ENCODE results near the gene NOS1AP.

NOS1AP gene

DNA sequence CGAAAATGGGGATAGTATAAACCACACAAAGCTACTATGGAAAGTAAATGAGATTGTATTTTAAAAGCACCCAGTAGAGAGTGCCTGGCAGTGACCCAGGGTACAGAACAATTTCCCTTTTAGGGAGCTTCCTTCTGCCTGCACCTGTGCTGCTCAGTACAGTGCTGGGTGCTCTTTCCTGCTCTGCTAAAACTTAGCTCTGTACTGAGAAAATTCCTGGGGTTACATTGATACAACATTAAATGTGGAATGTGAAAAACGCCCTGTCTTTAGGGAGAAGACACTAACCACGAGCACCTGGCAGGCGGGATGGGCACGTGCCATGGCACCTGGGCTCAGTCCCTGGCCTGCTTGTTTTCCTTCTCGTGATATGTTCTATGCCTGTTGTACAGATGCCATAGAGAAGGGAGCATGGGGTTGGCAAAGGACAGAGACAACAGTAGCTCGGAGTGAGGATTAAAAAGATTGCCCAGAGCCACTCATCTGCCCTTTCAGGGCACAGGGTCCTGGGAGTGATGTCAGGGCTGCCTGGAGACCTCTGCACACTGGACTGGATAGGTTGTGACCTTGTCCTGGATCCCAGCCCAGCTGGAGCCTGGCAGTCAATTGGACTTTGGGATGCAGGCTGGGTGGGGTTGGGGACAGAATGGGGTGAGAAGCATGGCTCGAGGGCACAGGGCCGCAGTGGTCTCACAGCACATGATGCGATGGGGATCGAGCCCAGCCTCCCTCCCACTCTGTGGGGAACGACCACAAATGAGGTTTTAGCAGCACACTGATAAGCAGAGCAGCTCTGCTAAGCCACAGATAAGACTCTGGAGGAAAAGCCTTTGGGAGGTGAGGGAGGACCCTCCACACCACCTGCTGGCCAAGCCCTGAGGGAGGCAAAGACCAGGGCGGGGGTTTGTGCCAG, 302.9 kb downstream of the NOS1AP start:
- FAIRE-seq: no peak

DNA sequence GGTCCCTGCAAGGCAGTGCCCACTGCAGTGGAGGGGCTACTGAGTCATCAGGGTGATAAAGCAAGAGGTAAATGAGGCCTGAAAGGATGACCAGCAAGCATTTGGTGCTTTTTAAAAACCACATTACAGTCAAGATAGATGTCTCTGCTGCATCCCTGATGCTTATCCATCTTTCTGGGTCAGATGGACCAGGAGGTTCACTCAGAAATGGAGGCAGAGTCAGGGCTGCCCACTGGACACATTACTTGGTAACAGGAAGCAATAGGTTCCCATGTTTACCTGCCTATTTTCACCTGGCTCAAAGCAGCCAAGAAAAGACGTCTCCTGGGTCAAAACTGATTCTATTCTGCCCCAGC, 303.6 kb downstream of the NOS1AP start:
- FAIRE-seq: no peak

DNA sequence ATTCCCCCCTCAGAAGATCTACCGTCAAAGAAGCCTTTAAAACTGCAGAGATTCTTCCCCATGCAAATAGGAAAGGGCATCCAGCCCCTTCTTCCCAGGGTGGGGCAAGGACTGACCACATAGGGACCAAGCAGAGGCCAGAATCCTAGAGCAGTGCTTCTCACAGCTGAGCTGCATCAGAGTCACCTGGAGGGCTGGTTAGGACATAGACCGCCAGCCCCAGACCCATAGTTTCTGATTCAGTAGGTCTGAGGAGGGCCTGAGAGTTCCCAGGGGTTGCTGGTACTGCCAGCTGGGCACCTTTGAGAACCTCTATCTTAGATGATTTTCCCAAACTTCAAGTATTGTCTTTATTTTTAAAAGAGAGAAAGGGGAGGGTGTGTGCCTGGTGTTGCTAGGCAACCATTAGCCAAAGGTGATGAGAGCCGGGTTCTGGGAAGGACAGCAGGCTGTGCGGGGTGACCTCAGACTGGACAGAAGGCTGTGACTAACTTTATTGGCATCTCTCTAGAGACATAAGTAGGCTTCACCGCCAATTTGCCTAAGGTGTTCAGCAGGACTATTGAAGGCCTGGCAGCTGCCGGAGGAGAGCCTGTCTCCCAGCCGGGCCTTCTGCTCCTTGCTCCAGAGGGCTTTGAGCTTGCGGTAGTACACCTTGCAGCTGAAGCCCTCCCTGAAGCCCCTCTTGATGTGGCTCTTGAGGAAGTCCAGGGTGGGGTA, 304.2 kb downstream of the NOS1AP start:
- FAIRE-seq: no peak

DNA sequence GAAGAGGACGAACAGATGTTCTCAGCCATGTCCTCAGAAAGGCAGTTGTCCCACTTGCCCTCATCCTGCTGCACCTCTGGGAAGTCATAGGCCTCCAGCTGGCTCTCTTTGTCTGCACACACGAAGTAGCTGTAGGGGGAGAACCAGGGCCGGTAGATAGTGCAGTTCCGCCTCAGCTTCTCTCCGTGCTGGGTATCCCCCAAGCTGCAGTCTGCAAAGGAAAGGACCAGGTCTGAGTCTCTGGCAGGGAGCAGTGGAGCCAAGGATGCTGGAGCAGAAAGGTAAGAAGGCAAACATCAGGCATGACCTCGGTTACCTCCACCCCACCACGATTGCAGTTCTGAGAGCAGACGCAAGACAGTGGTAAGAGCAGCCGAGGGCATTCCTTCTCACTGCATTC, 304.9 kb downstream of the NOS1AP start:
- no peak for FAIRE-seq

DNA sequence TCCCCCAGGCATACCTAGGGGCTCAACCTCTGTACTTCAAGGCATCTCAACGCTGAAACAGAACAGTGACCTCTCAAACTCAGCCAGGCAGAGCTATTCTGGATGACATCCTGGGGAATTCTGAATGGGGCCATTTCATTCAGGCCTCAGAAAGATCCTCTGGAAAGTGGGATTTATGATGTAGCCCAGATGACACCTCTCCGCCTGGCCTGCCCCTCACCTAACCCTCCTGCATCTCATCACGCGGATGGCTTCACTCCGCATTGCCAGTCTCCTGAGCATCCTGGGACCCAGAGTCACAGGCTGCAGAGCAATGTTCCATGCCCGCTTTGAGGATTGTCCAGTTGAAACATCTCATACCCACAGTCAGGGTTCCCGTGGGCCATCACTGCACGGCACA, 306.0 kb downstream of the NOS1AP start:
- FAIRE-seq: no peak

DNA sequence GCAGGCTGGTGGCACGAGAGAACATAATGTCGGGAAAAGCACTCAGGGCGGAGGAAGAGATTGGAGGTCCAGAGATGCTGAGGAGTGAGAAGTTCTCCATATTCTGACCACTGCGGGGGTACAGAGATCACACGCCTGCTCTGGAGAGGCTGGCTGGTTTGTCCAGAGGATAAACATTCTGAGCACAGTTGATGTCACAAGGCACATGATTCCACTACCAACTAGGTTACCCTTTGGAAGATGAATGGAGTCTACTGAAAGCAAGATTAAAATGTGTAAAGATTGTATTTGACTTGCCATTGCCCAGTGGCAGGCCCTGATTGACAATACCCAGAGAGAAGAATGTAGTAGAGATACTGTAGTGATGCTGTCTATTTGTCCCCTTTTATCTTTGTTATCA, 307.2 kb downstream of the NOS1AP start, which contains the start of gene SPATA46:
Gene SPATA46, minus strand, starts transcription at position 164 of the 400 bp plus-strand sequence. Its CDS starts 64 bp downstream, at position 100.
- no peak for FAIRE-seq

DNA sequence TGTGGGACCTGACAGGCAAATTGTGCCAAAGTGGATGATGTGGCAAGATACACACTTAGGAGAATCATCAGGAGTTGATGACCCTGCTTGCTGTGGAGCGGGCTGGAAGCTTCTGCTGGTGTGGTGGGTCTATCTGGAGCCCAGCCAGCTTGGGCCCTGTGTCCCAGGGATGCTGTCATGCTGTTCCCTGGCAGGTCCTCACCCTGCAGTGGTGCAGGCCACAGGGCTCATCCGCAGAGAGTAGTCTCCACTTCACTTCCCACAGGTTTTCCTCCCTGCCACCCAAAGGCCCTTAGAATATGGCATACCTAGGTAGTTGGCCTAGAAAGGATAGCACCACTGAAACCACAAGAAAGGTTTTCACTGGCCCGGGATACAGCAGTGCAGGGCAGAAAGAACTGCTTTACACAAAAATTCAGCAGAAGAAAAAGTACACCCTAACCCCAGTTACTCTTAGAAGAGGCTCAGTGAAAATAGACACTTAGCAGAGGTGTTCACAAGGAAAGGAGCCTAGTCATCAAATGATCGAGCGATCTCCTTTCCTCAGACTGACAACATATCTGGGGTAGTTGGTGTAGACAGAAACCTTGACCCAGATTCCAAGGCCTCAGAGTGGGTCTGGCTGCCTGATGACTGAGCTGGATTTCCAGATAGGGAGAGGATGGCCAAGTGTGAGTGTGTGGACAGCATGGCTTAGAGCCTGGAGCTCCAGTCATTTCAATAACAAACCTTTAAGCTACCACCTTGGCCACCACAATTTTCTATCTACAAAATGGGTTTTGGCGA, 310.8 kb downstream of the NOS1AP start:
- no peak for FAIRE-seq

DNA sequence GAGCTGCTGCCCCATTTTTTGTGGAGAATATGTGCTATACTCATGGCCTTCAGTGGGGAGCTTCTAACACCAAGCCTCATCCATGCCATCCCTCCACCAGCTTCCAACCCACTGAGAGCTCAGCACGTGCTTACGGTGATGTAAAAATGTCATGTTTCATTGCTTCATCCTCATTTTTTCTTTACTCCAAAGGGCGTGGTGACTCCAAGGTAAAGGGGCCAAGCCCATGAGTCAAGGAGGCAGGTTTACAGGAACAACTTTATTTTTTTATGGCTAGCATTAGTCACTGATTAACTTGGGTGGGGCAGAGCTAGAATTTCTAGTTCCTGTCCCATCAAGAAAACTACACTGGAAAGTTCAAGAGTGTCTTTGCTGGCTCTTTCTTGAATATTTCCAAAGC, 311.9 kb downstream of the NOS1AP start, which contains the start of gene C1orf226:
Gene C1orf226, plus strand, starts transcription at position 346 of the 400 bp plus-strand sequence. CDS start 174 bp downstream, outside the sequence.
- no peak for FAIRE-seq

DNA sequence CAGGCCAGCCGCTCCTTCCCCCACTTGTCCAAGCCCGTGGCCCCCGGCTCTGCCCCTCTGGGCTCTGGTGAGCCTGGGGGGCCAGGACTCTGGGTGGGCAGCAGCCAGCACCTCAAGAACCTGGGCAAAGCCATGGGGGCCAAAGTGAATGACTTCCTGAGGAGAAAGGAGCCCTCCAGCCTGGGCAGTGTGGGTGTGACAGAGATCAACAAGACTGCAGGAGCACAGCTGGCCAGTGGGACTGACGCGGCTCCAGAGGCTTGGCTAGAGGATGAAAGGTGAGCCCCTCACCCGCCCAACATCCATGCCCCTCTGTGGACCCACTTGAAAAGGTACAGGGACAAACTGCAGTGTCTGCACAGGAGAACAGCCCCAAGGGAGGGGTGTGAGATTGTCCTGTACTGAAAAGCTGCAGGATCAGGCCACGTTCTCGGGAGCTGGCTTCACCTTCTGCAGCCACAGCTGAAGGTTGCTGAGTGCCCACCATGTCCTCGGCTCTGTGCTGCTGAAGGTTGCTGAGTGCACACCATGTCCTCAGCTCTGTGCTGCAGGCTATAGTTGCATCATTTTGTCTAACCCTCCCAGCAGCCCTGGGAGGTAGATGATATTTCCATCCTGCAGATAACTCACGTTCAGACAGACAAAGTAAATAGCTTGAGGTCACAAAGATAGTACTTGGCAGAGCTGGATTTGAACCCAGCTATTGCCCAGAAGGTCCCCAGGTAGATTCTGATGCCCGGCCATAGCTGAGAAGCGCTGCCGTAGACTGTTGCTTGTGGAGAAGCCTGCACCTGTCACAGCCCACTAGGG, 312.7 kb downstream of the NOS1AP start:
- FAIRE-seq: no peak

DNA sequence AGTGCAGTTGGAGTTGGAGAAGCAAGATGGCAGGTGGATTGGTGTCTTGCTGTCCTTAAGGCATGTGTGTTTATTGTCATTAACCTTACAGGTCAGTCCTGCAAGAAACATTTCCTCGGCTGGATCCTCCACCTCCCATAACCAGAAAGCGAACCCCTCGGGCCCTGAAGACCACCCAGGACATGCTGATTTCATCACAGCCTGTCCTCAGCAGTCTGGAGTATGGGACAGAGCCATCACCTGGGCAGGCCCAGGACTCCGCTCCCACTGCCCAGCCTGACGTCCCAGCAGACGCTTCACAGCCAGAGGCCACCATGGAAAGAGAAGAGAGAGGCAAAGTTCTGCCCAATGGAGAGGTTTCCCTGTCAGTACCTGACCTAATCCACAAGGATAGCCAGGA, 313.6 kb downstream of the NOS1AP start:
- no peak for FAIRE-seq

DNA sequence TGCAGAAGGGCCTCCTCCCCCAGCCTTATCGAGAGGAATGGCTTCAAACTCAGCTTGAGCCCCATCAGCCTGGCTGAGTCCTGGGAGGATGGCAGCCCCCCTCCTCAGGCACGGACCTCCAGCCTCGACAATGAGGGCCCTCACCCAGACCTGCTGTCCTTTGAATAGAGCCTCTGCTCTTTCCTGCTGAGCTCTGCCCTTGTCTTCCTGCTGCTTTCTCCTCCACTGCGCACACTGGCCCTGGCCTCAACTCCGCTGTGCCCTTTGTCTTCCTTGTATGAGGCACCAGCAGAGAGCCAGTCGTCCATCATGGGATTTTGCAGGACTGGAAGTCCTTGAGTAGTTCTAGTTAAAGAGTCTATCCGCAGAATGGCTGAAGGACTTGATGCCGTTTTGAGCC, 314.0 kb downstream of the NOS1AP start:
- no peak for FAIRE-seq

DNA sequence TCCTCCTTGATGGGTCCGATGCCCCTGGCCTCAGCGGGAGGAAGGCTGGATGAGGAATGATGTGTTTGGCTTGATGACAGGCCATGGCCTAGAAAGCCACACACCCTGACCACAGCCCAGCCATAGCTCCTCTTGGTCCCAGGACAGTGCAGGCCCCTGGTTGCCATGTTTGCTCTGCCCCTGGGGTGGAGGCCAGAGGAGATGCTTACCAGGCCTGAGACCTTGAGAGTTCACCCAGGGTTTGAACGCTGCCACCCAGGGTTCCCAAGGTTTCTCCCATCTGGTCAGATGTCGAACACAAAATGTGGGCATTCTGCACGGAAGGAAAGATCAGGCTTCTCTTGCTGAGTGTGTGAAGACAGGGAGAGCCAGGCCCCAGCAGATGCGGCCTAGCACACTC, 314.6 kb downstream of the NOS1AP start:
- FAIRE-seq: no peak

DNA sequence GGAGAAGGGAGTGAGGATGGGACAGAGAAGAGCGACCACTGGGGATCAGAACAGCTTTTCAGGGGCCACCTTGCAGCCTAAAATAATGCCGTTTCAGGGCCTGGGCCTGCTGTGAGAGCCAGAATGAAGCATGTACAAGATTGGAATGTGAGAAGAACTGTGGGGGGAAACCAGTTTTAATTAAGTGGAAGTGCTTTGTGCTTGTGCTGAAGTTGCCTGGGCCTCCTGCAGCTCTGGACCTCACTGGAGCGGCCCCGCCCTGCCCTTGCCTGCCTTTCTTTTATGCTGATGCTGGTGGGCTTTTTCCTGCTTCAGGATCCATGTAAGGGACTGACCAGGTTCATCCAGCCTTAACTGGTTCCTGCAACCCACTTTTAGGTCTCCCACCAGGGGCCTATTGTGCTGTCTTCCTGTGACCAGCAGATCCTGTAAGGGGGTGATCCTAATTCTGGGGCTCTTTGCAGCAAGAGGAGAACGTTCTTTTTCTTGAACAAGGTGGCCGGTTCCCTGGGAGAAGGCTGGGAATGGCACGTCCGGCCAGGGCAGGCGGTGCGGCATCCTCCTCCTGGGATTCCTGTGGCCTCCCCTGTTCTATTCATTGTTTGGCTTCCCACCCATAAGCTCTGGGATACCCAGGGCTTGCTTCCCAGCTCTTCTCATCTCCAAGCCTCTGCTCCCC, 315.2 kb downstream of the NOS1AP start:
- FAIRE-seq: no peak

DNA sequence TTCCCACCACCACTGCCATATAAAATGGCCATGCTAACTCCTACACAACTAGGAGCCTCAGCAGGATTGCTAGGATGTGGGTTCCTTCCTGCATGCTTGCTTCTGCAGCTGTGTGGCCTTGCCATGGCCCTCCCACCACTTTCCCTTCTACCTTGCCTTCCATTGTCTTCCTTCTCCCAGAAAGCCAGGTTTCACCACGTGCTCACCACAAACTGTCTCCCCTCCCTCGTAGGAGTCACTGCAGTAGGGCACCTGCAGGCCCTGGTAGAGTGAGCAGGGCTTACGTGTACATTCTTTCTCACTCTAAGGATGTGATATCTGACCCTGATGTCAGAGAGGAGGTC, 315.8 kb downstream of the NOS1AP start:
- FAIRE-seq: no peak

DNA sequence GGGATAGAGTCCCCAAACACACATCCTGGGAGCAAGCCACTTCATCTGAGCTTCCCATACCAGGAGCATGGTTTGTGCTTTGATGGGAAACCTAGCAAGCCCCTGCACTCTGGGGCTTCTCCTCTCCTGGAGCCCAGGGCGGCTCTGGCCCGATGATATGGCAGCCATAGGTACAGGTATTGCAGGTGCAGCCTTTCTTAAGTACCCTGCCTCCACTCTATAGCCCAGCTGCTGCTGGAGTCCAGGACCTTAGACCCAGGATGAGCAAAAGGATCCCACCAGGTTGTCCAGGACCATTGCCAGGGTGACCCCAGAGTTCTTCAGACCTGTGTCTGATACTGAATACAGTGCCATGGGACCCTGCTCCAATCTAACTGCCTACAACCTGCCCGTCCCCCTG, 316.2 kb downstream of the NOS1AP start:
- FAIRE-seq: no peak

DNA sequence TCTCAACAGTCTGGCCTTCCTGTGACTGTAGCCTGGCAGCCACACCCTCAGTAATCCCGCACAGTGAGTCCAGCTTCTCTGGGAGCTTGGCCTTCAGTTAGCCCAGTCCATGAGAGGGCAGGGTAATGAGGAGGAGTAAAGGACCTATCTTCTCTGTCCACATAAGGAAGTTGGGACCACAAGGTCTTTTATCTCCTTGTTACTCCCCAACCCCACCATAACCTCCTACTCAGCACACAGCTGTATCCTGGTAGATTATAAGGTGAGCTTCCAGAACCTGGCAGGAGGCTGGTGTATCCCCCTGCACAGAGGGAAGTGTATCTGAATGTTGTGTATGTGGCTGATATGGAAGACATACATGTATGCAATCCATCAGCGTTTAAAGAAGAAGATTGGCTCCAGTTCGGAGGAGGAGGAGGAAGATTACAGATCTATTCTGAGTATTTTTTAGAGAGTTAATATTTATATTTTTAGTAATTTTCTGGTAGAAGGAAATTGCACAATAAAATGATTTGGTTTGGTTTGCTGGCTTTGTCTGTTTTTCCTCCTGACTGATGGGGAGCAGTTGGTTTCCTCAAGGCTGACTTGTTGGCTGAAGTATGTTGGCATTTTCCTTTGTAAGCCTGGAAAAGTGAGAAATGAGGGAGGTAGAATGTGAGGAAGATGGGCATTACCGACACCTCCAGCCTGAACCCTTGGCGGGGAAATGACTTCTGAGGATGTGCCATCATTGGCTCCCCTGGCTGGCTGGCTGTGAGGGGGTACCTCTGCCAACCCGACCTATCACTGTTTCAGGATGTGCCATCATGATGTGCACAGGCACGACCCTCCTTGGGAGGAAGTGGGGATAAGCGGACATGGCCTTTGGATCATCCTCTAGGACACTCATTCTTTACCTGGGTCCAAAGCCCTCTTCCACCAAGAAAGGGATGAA, 317.1 kb downstream of the NOS1AP start:
- FAIRE-seq: no peak

DNA sequence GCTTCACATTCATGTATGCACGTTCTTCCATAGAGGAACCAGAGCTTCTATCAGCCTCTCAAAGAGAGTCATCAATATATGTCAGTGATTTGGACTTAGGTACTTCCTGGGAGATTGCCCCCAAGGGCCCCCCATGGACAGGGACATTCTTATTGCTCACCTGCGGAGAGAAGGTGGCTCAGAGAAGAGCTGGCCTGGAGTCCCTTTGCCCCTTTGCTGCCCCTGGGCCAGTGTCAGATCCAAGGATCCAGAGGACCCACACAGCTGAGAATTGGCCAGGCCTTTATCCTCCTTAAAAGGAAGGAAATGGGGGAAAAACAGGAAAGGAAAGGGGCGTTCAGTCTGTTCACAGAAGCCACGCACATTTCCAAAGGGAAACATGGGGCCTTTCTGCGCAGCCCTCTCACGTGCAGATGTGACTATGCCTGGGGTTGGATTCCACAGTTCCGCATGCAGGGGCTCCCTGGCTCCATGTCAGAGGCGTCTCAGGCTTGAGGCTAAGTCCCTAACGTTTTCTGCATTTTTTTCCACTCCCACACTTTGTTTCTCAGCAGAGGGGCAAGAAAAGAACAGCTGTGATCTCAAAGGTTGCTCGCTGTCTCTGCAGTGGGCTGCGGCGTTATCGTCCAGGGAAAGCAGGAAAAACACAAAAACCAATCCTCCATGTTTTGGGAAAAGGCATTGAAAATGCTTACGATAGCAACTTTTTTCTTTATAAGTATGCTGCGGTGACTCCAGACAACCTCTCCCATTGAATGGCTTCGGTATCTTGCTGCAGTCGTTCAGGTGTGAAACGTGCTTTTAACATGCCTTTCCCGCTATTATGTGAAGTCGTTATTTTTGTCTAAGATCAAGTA, 318.0 kb downstream of the NOS1AP start:
- no peak for FAIRE-seq

DNA sequence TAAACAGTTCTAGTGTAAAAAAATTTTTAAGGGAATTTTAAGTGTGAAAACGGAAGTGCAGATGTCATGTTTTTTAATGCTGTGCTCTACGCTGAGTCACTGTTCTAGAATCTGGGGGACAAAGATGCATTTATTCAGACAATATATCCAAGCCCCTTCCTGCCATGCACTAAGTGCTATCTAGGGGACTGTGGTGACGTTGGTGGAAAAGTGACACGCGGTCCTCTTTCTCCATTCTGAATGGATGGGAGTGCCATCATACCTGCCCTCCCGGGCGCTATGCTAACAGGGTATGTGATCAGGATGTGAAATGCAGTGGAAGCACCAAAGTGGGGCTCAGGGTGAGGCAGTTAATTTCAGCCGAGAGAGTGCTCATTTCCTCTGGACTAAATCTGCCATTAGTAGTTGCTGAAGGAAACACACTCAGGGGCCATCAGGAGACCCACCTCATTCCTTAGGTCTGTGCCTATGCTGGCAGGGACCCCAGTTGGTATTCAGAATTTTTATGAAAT, 318.6 kb downstream of the NOS1AP start:
- FAIRE-seq: no peak

DNA sequence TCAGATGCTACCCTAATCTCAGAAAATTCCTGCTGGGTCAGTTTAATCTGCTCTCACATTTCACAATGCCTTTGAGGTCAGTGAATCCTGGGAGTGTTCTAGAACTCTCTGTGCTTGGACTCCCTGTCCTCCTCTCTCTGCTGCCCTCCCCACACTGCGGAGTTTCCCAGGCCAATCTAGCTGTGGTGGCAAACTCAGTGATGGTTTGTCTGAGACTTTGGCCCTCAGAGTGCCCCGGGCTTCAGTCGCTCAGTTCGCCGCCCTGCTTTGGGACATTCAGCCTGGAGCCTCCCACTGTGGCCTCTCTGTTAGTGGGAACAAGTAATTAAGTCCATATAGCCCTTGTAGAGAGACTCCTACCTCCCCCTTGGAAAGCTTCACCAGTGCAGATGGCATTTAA, 319.1 kb downstream of the NOS1AP start:
- no peak for FAIRE-seq
